ENCODE results near the gene SPHK2. TPM values are rescaled to one million over a fixed set of nuclear protein-coding genes. Genes with fewer than 3 reads are reported as not detected.

Gene SPHK2
- total RNA-seq, 8 experiments from 2014 or later, result 8.9 to 29.5 (median 16.1) TPM

- peak; percentile 3 to 12 (median 5) for ATAC-seq (replicated peaks in 6 of 8)
Observed at GRCh38 chr19:48636859-48637448, 17.6 kb downstream of the SPHK2 start, which contains the start of gene DBP. Gene DBP (minus strand): TSS chr19:48637379. CDS start chr19:48636994, 385 bp downstream.

DNA sequence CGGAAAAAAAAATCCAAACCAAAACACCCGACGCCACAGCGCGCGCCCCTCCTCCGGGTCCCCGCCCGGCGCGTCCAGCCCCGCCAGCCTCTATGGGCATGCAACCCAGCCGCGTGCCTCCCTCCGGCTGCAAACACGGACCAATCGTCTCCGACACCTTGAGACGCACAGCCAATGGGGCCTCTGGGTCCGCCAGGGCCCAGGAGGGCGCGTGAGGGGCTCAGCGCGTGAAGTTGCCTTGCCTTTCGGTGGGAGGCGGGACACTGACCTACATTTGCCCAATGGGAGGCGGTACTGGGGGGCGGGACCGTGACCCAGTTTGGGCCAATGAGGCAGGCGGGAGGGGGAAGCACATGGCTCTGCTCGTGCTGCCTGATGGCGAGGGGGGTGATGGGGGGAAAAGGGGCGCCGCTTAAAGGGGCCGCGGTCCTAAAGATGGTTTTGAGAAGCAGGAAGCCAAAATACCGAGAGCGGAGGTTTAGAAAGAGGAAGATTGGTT lies 18.2 kb downstream of the SPHK2 start:
- ATAC-seq (replicated peaks in 6 of 8), result peak; percentile 73 to 83 (median 79)
- Histone ChIP-seq H3K4me1 (replicated peaks in 1 of 2) (peaks cover 21 to 23% of the 10 kb centered on the region in 2 donors), H3K4me3 (peak overlapping the region; percentile 45 to 68 (median 59)), H3K27ac (peak overlapping the region; percentile 93 to 95)
- in situ Hi-C loops (cut with MboI; ENCODE audit: low pct_unique_long_range_greater_than_20kb in 2 of 9, low sequenced_read_pairs in 9 of 9, unreplicated experiment in 9 of 9), result loop anchor here in 1 of 9 experiments (25.0 kb wide), 1 partner anchor 325 kb away; the partner anchor contains the start of genes BAX and FTL
- 0% methylated on average over 2 to 8 of the region's 38 CpGs; no CpG with 5 or more reads in 8 of the 10 experiments for WGBS, 10 experiments

More at GRCh38 chr19:48636859-48637448, 17.6 kb downstream of the SPHK2 start, which contains the start of gene DBP:
- H3K27ac ChIP-seq, result peak within 1 kb of the TSS; percentile 93 to 95
- in situ Hi-C loops (cut with MboI; ENCODE audit: low pct_unique_long_range_greater_than_20kb in 2 of 9, low sequenced_read_pairs in 9 of 9, unreplicated experiment in 9 of 9), result loop anchor here in 1 of 9 experiments (25.0 kb wide), 1 partner anchor 325 kb away; the partner anchor contains the start of genes BAX and FTL
- H3K4me3 ChIP-seq, result peak within 1 kb of the TSS; percentile 45 to 68 (median 59)
- H3K4me1 ChIP-seq (replicated peaks in 1 of 2), result peaks cover 27 to 28% of the 10 kb centered on the region in 2 donors
- WGBS, 10 experiments, result 0% methylated on average over 1 to 9 of the region's 40 CpGs; no CpG with 5 or more reads in 6 of the 10 experiments

DNA sequence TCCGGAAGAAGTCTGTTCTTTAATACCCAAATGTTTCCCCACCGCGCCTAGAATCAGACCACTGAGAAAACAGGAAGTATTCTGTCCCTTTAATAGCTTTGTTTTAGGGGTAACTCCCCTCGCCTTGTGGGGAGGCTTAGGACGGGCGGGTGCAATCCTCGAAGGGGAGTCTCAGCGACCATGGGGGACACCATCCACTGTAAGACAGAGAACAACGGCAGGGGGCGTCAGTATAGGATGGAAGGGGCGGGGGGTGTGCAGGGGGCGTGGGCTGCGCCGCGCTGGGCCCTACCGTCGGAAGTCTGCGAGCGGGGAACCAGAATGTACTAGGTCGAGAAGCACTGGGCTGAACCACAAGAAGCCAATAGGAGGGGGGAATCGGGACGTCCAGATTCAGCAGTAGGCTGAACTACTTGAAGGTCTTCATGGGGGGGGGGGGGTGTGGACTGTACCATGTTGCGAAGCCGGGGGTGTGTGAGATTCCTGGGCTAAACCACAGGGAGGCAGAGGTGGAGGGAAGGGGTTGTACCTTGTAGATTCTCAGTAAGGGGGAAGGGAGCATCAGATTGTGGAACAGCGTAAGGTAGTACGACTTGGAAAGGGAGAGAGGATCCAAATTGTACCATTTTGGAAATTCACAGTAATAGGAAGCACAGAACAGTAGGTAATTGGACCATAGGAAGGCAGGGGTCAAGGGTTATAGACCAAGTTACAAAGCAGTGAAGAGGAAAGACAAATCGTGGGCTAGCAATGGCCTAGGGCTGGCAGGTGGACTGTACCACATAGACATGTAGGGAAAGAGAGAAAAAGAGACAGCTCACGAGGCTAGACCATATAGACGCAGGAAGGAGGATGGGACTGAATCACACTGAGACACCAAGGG lies 18.9 kb downstream of the SPHK2 start:
- Histone ChIP-seq H3K4me1 (replicated peaks in 1 of 2) (peaks cover 21 to 22% of the 10 kb centered on the region in 2 donors), H3K27ac (peak overlapping the region; percentile 93 to 95), H3K4me3 (peak overlapping the region; percentile 37 to 68 (median 59))
- ATAC-seq (replicated peaks in 6 of 8), result peak; percentile 23 to 44 (median 32)
- in situ Hi-C loops (cut with MboI; ENCODE audit: low pct_unique_long_range_greater_than_20kb in 2 of 9, low sequenced_read_pairs in 9 of 9, unreplicated experiment in 9 of 9), result loop anchor here in 1 of 9 experiments (25.0 kb wide), 1 partner anchor 324 kb away; the partner anchor contains the start of genes BAX and FTL
- 0 to 52% (median 0%) methylated on average over 1 to 10 of the region's 29 CpGs; no CpG with 5 or more reads in 5 of the 10 experiments for WGBS, 10 experiments

DNA sequence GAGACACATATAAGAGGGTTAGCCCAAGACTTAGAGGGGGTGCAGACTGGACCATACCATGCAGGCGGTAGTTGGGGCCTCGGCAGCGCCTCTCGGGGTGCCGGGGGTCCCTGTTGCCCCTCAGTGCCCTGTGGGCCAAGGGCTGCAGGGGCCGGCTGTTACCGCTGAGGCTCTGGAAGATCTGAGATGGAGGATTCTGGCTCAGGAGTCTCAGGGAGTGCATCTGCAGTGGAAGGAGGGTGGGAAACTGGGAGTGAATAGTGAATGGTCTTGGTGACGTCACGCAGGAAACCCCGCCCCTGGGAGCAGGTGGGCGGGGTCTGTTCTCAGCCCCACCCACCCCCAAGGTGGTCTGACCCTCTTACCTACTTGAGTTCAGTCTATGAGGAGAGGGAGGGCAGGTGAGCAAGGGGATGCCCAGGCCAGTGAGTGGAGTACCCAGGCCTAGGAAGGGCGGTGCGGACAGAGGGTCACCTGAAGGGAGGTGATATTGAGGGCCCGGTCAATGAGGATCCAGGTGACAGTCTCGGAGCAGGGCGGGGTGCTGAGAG lies 19.6 kb downstream of the SPHK2 start:
- no peak overlapping the region for H3K4me3 ChIP-seq
- ATAC-seq (replicated peaks in 6 of 8), result no peak
- H3K27ac ChIP-seq, result peak overlapping the region; percentile 74 to 93
- in situ Hi-C loops (cut with MboI; ENCODE audit: low pct_unique_long_range_greater_than_20kb in 2 of 9, low sequenced_read_pairs in 9 of 9, unreplicated experiment in 9 of 9), result loop anchor here in 1 of 9 experiments (25.0 kb wide), 1 partner anchor 323 kb away; the partner anchor contains the start of genes BAX and FTL
- 60 to 100% (median 85%) methylated on average over 1 to 10 of the region's 16 CpGs; no CpG with 5 or more reads in 6 of the 10 experiments for WGBS, 10 experiments
- H3K4me1 ChIP-seq (replicated peaks in 1 of 2), result peaks cover 15% of the 10 kb centered on the region in 2 donors

DNA sequence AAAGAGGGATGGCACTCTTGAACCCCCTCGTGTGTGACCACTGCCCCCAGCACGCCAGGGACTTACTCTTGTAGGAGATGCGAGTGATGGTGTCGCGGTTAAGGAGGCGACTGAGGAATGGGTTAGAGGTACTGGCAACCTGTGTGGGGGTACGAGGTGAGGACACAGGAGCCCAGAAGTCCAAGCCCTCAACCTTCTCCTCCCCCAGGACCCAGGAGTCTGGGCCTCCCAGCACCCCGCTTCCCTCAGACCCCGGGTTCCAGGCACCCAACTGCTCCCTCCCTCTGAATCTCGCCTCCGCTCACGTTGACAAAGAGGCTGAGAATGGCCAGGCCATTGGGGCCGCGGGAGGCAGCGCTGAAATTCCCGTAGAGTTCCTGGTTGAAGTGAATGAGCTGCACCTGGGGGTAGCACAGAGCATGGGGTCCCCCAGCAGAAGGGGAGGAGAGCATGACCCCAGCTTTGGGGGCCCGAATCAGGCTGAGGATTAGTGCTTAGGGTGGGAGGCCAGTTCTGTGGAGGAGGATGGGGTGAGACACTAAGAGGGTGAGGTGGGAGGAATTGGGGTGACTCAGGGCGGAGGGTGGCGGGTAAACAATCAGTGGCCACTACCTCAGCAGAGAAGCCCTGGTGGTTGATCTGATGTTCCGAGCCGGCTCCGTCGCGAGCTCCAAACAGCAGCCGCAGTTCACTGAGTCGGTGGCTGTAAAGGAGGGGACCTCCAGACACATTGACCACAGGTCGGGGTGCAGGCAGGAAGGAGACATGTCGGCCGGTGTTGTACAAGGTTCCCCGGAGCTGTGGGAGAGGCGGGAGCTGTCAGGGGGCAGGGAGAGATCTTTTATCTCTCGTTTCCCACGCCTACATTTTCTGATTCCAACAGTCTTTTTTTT lies 20.4 kb downstream of the SPHK2 start:
- WGBS, 10 experiments, result 42 to 100% (median 95%) methylated on average over 1 to 22 of the region's 33 CpGs; no CpG with 5 or more reads in 5 of the 10 experiments
- Histone ChIP-seq H3K27ac (no peak overlapping the region), H3K4me1 (replicated peaks in 1 of 2) (peaks cover 14% of the 10 kb centered on the region in 2 donors), H3K4me3 (no peak overlapping the region)
- in situ Hi-C loops (cut with MboI; ENCODE audit: low pct_unique_long_range_greater_than_20kb in 2 of 9, low sequenced_read_pairs in 9 of 9, unreplicated experiment in 9 of 9), result loop anchor here in 1 of 9 experiments (25.0 kb wide), 1 partner anchor 323 kb away; the partner anchor contains the start of genes BAX and FTL
- ATAC-seq (replicated peaks in 6 of 8), result no peak

DNA sequence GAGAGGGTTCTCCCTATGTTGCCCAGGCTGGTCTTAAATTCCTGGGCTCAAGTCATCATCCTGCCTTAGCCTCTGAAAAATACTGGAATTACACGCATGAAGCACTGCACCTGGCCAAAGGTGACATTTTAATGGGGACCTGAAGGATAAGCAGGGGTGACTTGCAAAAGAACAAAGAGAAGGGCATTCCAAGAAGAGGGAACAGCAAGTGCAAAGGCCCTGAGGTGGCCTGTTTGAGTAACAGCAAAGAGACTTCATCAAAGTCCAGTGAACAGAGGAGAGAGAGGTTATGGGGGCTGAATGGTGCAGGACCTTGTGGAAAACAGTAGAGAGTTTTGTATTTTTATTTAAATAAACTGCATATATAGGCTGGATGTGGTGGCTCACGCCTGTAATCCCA lies 22.5 kb downstream of the SPHK2 start:
- no peak overlapping the region for H3K4me3 ChIP-seq
- no peak overlapping the region for H3K27ac ChIP-seq
- ATAC-seq (replicated peaks in 6 of 8), result no peak
- WGBS, 10 experiments, result 20 to 100% (median 96%) methylated on average over 1 to 2 of the region's 2 CpGs; no CpG with 5 or more reads in 5 of the 10 experiments
- in situ Hi-C loops (cut with MboI; ENCODE audit: low pct_unique_long_range_greater_than_20kb in 2 of 9, low sequenced_read_pairs in 9 of 9, unreplicated experiment in 9 of 9), result loop anchor here in 1 of 9 experiments (25.0 kb wide), 1 partner anchor 320 kb away; the partner anchor contains the start of genes BAX and FTL
- H3K4me1 ChIP-seq (replicated peaks in 1 of 2), result peaks cover 10 to 11% of the 10 kb centered on the region in 2 donors

GRCh38 chr19:48642862-48643261 lies 23.6 kb downstream of the SPHK2 start:
- 50 to 100% (median 86%) methylated on average over 1 to 5 of the region's 5 CpGs; no CpG with 5 or more reads in 3 of the 10 experiments for WGBS, 10 experiments
- H3K27ac ChIP-seq, result no peak overlapping the region
- no peak for ATAC-seq (replicated peaks in 6 of 8)
- in situ Hi-C loops (cut with MboI; ENCODE audit: low pct_unique_long_range_greater_than_20kb in 2 of 9, low sequenced_read_pairs in 9 of 9, unreplicated experiment in 9 of 9), result loop anchor here in 1 of 9 experiments (25.0 kb wide), 1 partner anchor 319 kb away; the partner anchor contains the start of genes BAX and FTL
- peaks cover 10 to 11% of the 10 kb centered on the region in 2 donors for H3K4me1 ChIP-seq (replicated peaks in 1 of 2)
- H3K4me3 ChIP-seq, result no peak overlapping the region

DNA sequence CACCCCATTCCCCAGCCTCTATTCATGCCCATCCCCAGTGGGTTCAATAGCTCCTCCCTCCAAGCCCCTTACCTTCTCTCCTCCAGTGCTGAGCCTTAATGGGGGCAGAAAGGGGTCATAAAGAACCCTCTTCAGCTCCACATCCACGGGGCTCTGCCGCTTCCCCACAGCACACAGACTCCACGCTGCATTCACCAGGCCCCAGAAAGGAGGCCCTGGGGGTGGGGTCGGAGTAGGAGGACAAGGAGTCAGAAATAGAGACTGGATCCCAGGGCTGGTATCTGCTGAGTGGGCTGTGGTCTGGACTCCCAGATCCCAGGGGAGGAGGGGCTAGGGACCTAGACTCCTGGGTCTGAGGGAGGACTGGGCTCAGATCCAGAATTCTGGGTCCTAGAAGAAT lies 25.0 kb downstream of the SPHK2 start:
- 60% methylated on average over 1 of the region's 4 CpGs; no CpG with 5 or more reads in 9 of the 10 experiments for WGBS, 10 experiments
- no peak overlapping the region for H3K27ac ChIP-seq
- H3K4me3 ChIP-seq, result peak overlapping the region; percentile 42 to 54 (median 50)
- in situ Hi-C loops (cut with MboI; ENCODE audit: low pct_unique_long_range_greater_than_20kb in 2 of 9, low sequenced_read_pairs in 9 of 9, unreplicated experiment in 9 of 9), result loop anchor here in 1 of 9 experiments (25.0 kb wide), 1 partner anchor 318 kb away; the partner anchor contains the start of genes BAX and FTL
- peaks cover 4 to 5% of the 10 kb centered on the region in 2 donors for H3K4me1 ChIP-seq (replicated peaks in 1 of 2)
- no peak for ATAC-seq (replicated peaks in 6 of 8)

- WGBS, 10 experiments, result 0 to 20% (median 0%) methylated on average over 1 to 6 of the region's 25 CpGs; no CpG with 5 or more reads in 4 of the 10 experiments
- in situ Hi-C loops (cut with MboI; ENCODE audit: low pct_unique_long_range_greater_than_20kb in 2 of 9, low sequenced_read_pairs in 9 of 9, unreplicated experiment in 9 of 9), result loop anchor here in 1 of 9 experiments (25.0 kb wide), 1 partner anchor 317 kb away; the partner anchor contains the start of genes BAX and FTL
Observed at GRCh38 chr19:48644839-48645619, 25.7 kb downstream of the SPHK2 start.

GRCh38 chr19:48645620-48646000 lies 26.3 kb downstream of the SPHK2 start:
- Histone ChIP-seq H3K4me3 (peak overlapping the region; percentile 42 to 54 (median 50)), H3K27ac (peak overlapping the region; percentile 81 to 85), H3K4me1 (replicated peaks in 1 of 2) (peaks cover 4 to 5% of the 10 kb centered on the region in 2 donors)
- 0% methylated on average over 1 to 3 of the region's 6 CpGs; no CpG with 5 or more reads in 4 of the 10 experiments for WGBS, 10 experiments
- ATAC-seq (replicated peaks in 6 of 8), result peak in 5 of 8 experiments; percentile 3 to 25 (median 5)
- in situ Hi-C loops (cut with MboI; ENCODE audit: low pct_unique_long_range_greater_than_20kb in 2 of 9, low sequenced_read_pairs in 9 of 9, unreplicated experiment in 9 of 9), result loop anchor here in 1 of 9 experiments (25.0 kb wide), 1 partner anchor 317 kb away; the partner anchor contains the start of genes BAX and FTL

More at GRCh38 chr19:48644839-48645619, 25.7 kb downstream of the SPHK2 start:
- peak overlapping the region; percentile 81 to 85 for H3K27ac ChIP-seq
- ATAC-seq (replicated peaks in 6 of 8), result peak; percentile 38 to 69 (median 52)
- H3K4me1 ChIP-seq (replicated peaks in 1 of 2), result peaks cover 4 to 5% of the 10 kb centered on the region in 2 donors
- peak overlapping the region; percentile 42 to 54 (median 50) for H3K4me3 ChIP-seq
